Neural cell (in vitro differentiated cells): ENCODE measurements around the gene XYLT2.

ENCODE experiments used
- CTCF ChIP-seq: fragments of 450-650 bp; IDR thresholded peaks from 2 replicates; pipeline ENCODE4 v1.5.1; 2014; ENCODE audit warnings: antibody characterized with exemption, mild to moderate bottlenecking, moderate library complexity; ENCODE audit not compliant: poor library complexity, severe bottlenecking
- EP300 ChIP-seq: fragments of 450-650 bp; conservative IDR thresholded peaks from 2 replicates; pipeline ENCODE4 v1.6.1; 2014; ENCODE audit warnings: antibody characterized with exemption, mild to moderate bottlenecking, moderate library complexity; ENCODE audit not compliant: poor library complexity, severe bottlenecking
- EZH2 ChIP-seq: fragments of 200-600, 300-800 bp; shearing (Covaris generic), sonication (generic); IDR thresholded peaks from 2 replicates; pipeline ENCODE4 v1.6.1; 2014; ENCODE audit warnings: antibody characterized with exemption, low read length, borderline replicate concordance, mild to moderate bottlenecking; ENCODE audit not compliant: insufficient read depth, poor library complexity, severe bottlenecking
- MXI1 ChIP-seq: fragments of 450-650 bp; conservative IDR thresholded peaks from 2 replicates; pipeline ENCODE4 v1.6.1; 2014; ENCODE audit warnings: antibody characterized with exemption, mild to moderate bottlenecking; ENCODE audit not compliant: poor library complexity, severe bottlenecking
- POLR2AphosphoS5 ChIP-seq: IDR thresholded peaks from 2 replicates; pipeline ENCODE4 v1.6.1; 2012
- RAD21 ChIP-seq: fragments of 450-650 bp; conservative IDR thresholded peaks from 2 replicates; pipeline ENCODE4 v1.6.1; 2014; ENCODE audit warnings: antibody characterized with exemption, mild to moderate bottlenecking, moderate library complexity

GRCh38 chr17:50379351-50380132 lies 33.6 kb downstream of the XYLT2 start:
- no peak for TF ChIP-seq CTCF
- TF ChIP-seq RAD21 = no peak
- no peak for TF ChIP-seq EP300
- no peak for TF ChIP-seq POLR2AphosphoS5
- no peak for TF ChIP-seq MXI1
- TF ChIP-seq EZH2 = no peak
